ENCODE data around the gene CDH5. TPM values are rescaled to one million over a fixed set of nuclear protein-coding genes. Genes with fewer than 3 reads are reported as not detected.

CDH5 gene
- total and polyA plus RNA-seq, 2 of the 13 experiments (the other 11 are each of a cell fraction or from before 2014, with no cell fraction given) = 0.71 to 1.1 TPM

DNA sequence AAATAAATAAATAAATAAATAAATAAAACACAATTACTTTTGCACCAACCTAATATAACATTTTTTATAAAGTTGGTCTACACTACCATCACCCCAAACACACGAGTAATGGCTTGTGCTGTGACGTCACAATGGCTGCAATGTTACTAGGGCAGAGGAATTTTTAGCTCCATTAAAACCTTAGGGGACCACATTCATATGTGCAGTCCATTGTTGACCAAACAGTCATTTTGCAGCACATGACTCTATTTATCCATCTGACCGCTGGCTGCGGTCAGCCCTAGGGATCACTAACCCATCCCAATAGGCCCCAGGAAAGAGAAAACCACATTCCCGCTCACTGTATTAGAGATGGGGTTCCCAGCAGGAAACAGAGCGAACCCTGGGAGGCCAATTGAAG, 9.6 kb downstream of the CDH5 start:
- DNase-seq (ENCODE audit: low spot score) = no peak
- intact Hi-C loops (cut with micrococcal nuclease; ENCODE audit: unreplicated experiment) = no loop called here
- H3K9ac ChIP-seq (ENCODE audit: insufficient read depth, low read depth, low read length) = no peak overlapping the region
- in situ Hi-C loops (cut with HindIII; ENCODE audit: extremely low pct_ligation_motif_present, low pct_unique_long_range_greater_than_20kb) = no loop called here
- H3K79me2 ChIP-seq (ENCODE audit: insufficient read depth, low read length) = no peaks in the 10 kb centered on the region
- H4K20me1 ChIP-seq (ENCODE audit: insufficient read depth, low read length) = no peaks in the 10 kb centered on the region
- no peaks in the 10 kb centered on the region for H3K9me3 ChIP-seq (ENCODE audit: low read length)
- no peak overlapping the region for H3K4me2 ChIP-seq (ENCODE audit: low read depth, low read length)
- H3K27ac ChIP-seq (ENCODE audit: extremely low read length, insufficient read depth, low read length) = no peak overlapping the region
- no peaks in the 10 kb centered on the region for H3K36me3 ChIP-seq (replicated peaks in 1 of 2; ENCODE audit: control insufficient read depth in 1 of 2, insufficient read depth in 2 of 2, low read length in 2 of 2)
- BruUV-seq (replicated peaks) = no TSS peak
- no peak overlapping the region for H2AFZ ChIP-seq (ENCODE audit: low read length)
- no peak for ATAC-seq
- H3K4me1 ChIP-seq (ENCODE audit: insufficient read depth, low read length) = peaks cover 39% of the 10 kb centered on the region
- ChIA-PET POLR2A (no interaction called here), CTCF (ENCODE audit: low intra/inter-chr PET ratio, low total read pairs) (no interaction called here)
- 64% methylated on average over 6 of the region's 6 CpGs for WGBS (ENCODE audit: low lambda C conversion rate)
- no peak overlapping the region for H3K4me3 ChIP-seq (replicated peaks in 1 of 3; ENCODE audit: insufficient read depth in 1 of 3, low read depth in 2 of 3, low read length in 3 of 3)
- H3K27me3 ChIP-seq (ENCODE audit: control insufficient read depth in 1 of 2, insufficient read depth in 2 of 2, low read length in 2 of 2) = peaks cover 7 to 9% of the 10 kb centered on the region in 2 experiments; a peak in 2 of 5 replicates
- no peak for FAIRE-seq
- TF ChIP-seq RXRB (CRISPR knock-in tag; IDR thresholded peaks at IDR 0.05; ENCODE audit: borderline replicate concordance) (no peak), DR1 (CRISPR knock-in tag; IDR thresholded peaks at IDR 0.05) (no peak), CREB1 (IDR thresholded peaks at IDR 0.05) (peak; percentile 94), CREB1 (CRISPR knock-in tag; IDR thresholded peaks at IDR 0.05) (no peak), ZNF333 (CRISPR knock-in tag; IDR thresholded peaks at IDR 0.05; ENCODE audit: borderline replicate concordance) (no peak), MIER2 (CRISPR knock-in tag; IDR thresholded peaks at IDR 0.05) (no peak)
- TF ChIP-seq, protein P1, sequence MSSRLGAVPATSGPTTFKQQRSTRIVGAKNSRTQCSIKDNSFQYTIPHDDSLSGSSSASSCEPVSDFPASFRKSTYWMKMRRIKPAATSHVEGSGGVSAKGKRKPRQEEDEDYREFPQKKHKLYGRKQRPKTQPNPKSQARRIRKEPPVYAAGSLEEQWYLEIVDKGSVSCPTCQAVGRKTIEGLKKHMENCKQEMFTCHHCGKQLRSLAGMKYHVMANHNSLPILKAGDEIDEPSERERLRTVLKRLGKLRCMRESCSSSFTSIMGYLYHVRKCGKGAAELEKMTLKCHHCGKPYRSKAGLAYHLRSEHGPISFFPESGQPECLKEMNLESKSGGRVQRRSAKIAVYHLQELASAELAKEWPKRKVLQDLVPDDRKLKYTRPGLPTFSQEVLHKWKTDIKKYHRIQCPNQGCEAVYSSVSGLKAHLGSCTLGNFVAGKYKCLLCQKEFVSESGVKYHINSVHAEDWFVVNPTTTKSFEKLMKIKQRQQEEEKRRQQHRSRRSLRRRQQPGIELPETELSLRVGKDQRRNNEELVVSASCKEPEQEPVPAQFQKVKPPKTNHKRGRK (CRISPR knock-in tag; IDR thresholded peaks at IDR 0.05) = no peak

Data from HepG2 (cell line).